Psoas muscle (tissue), 8 donors: ENCODE results near the gene JADE3. TPM values are rescaled to one million over a fixed set of nuclear protein-coding genes. Genes with fewer than 3 reads are reported as not detected.

ENCODE experiments used
- ATAC-seq, 4 donors: fragments of 200-7000 bp; cut with Tn5 transposase; one replicate each; pipeline ENCODE4 v1.9.1; 2020; ENCODE audit warnings: moderate library complexity in 3 of 4, mild to moderate bottlenecking in 2 of 4
- DNase-seq, 2 donors: peaks; one replicate each; pipeline ENCODE4 v3.0.0-alpha.2; 2020
- H3K27ac ChIP-seq: fragments of 200-600 bp; one replicate; pipeline ENCODE4 v1.8.0; 2022
- H3K27me3 ChIP-seq, 3 donors: fragments of 200-600 bp in 1 of 3; one replicate each; pipeline versions ENCODE4 v1.6.1 to v1.8.0; 2013 to 2022; ENCODE audit warnings: low read length in 2 of 3, mild to moderate bottlenecking in 2 of 3, moderate library complexity in 1 of 3; ENCODE audit not compliant: insufficient read depth in 3 of 3
- H3K36me3 ChIP-seq, 2 donors: fragments of 200-600 bp in 1 of 2; one replicate each; pipeline versions ENCODE4 v1.6.1 to v1.8.0; 2013 to 2022; ENCODE audit warnings: low read depth in 1 of 2, mild to moderate bottlenecking in 1 of 2, moderate library complexity in 1 of 2; ENCODE audit not compliant: insufficient read depth in 1 of 2
- H3K4me1 ChIP-seq: fragments of 200-600 bp; one replicate; pipeline ENCODE4 v1.8.0; 2022
- H3K4me3 ChIP-seq: fragments of 200-600 bp; one replicate; pipeline ENCODE4 v1.8.0; 2022; ENCODE audit warnings: mild to moderate bottlenecking
- H3K9me3 ChIP-seq: fragments of 200-600 bp; one replicate; pipeline ENCODE4 v1.8.0; 2022
- WGBS, 3 donors: extraction: QIAGEN DNeasy Blood & Tissue Kit; methylation state at CpG; one replicate each; pipeline versions ENCODE4 v1.1.6 to v1.1.7; 2013; 5-methylcytosine and 5-hydroxymethylcytosine counted together
- intact Hi-C, 2 donors: fragments of 100-400 bp; cut with DNase I; formaldehyde crosslinking; loops; one replicate each; pipeline versions ENCODE4 v1.11.0 to v1.14.2; 2022
- polyA plus RNA-seq, 3 donors: library from polyadenylated mRNA; stranded (reverse); fragments of 200-250 nt; gene quantifications; one replicate each; pipeline ENCODE4 v1.2.3, GENCODE V29; 2013
- total RNA-seq, 4 donors: library from RNA; stranded (reverse); fragmentation: NEBNext Ultra II Directional in 2 of 4; extraction: Animal tissue kit (Norgen Biotek cat#: 25700) in 2 of 4; gene quantifications; one replicate each; pipeline versions ENCODE4 v1.2.1 to v1.2.4, GENCODE V29; 2021 to 2023
- TF ChIP-seq, protein P1 (sequence below): fragments of 200-600 bp; IDR thresholded peaks from one replicate; pipeline ENCODE4 v1.8.0; 2022; ENCODE audit warnings: antibody characterized with exemption
- donor health status: healthy with polysubstance abuse.
- donor health status: DM: no; HTN: no; CAD: no; lungs with moderate emphysema.
- donor health status: Bipolar disorder and iron deficiency.
- donor health status: healthy.
- donor health status: DM: yes; HTN: yes; CAD: no.
- donor health status: DM: no; HTN: no; CAD: no.
- donor health status: DM: no; HTN: no; CAD: no.
- donor health status: DM: yes; HTN: yes; CAD: no.

Gene JADE3
- total and polyA plus RNA-seq, 7 donors: 1.2 to 2.8 (median 1.8) TPM

DNA sequence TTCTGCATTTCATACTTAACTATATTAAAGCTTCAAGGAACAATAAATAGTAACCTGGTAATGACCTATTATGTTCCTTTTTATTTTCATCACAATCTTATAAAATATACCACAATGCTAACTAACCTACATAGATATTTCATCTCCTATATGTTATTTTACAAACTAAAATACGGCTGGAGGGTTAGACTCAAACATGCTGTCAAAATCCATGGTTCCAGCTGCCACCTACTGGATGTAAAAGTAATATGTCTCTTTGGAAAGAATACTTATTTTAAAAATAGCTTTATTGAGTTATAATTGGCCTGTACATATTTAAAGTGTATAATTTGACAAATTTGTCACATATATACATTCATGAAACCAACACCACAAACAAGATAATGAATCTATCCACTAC lies 181.0 kb downstream of the JADE3 start:
- intact Hi-C loops: loop anchor here in 1 of 2 donors (5.0 kb wide), 2 partner anchors 181 to 336 kb away; partner anchors contain the start of genes JADE3 and SLC9A7
- Histone ChIP-seq H3K4me1 (no peaks in the 10 kb centered on the region), H3K27me3 (peaks cover 0 to 2% (median 0%) of the 10 kb centered on the region in 3 donors), H3K27ac (no peak overlapping the region), H3K4me3 (no peak overlapping the region), H3K9me3 (no peaks in the 10 kb centered on the region), H3K36me3 (peaks cover 0 to 3% of the 10 kb centered on the region in 2 donors)
- DNase-seq (no peak), ATAC-seq (peak in 1 of 4 donors; percentile 58)
- 0 to 13% (median 7%) methylated on average over 1 of the region's 1 CpG for WGBS, 3 donors
- TF ChIP-seq, protein P1, sequence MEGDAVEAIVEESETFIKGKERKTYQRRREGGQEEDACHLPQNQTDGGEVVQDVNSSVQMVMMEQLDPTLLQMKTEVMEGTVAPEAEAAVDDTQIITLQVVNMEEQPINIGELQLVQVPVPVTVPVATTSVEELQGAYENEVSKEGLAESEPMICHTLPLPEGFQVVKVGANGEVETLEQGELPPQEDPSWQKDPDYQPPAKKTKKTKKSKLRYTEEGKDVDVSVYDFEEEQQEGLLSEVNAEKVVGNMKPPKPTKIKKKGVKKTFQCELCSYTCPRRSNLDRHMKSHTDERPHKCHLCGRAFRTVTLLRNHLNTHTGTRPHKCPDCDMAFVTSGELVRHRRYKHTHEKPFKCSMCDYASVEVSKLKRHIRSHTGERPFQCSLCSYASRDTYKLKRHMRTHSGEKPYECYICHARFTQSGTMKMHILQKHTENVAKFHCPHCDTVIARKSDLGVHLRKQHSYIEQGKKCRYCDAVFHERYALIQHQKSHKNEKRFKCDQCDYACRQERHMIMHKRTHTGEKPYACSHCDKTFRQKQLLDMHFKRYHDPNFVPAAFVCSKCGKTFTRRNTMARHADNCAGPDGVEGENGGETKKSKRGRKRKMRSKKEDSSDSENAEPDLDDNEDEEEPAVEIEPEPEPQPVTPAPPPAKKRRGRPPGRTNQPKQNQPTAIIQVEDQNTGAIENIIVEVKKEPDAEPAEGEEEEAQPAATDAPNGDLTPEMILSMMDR: peak; percentile 43

DNA sequence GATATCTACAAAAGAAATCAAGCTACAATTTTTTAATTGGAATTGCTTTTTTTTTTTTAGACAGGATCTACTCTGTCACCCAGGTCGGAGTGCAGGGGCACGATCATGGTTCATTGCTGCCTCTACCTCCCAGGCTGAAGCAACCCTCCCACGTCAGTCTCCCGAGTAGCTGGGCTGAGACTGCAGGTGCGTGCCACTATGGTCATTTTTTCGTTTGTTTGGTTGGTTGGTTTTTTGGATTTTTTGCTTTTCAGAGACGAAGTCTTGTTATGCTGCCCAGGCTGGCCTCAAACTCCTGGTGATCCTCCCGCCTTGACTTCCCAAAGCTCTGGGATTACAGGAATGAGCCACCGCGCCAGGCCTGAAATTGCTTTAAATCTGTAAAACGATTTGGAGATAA lies 181.6 kb downstream of the JADE3 start:
- TF ChIP-seq, protein P1: no peak
- no peak for ATAC-seq
- intact Hi-C loops: loop anchor here in 1 of 2 donors (5.0 kb wide), 2 partner anchors 182 to 337 kb away; partner anchors contain the start of genes JADE3 and SLC9A7
- Histone ChIP-seq H3K27me3 (peaks cover 0 to 2% (median 0%) of the 10 kb centered on the region in 3 donors), H3K4me1 (no peaks in the 10 kb centered on the region), H3K36me3 (peaks cover 0 to 2% of the 10 kb centered on the region in 2 donors), H3K27ac (no peak overlapping the region), H3K9me3 (no peaks in the 10 kb centered on the region), H3K4me3 (no peak overlapping the region)
- WGBS, 3 donors: 74 to 96% (median 83%) methylated on average over 11 of the region's 11 CpGs
- DNase-seq: no peak

DNA sequence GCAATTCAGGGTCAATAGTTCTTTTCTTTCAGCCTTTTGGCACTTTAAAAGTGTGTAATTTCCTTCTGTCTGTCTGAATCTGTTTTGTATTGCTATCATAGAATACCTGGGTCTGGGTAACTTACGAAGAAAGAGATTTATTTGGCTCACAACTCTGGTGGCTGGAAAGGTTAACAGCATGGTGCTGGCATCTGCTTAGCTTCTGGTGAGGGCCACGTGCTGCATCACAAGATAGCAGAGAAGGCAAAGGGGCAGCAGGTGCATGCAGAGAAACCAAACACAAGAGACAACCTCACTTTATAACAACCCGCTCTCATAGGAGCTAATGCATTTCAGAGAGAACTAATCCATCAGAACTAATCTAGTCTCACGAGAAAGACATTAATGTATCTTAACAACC lies 184.8 kb downstream of the JADE3 start:
- WGBS, 3 donors: 53 to 75% (median 63%) methylated on average over 4 of the region's 4 CpGs
- Histone ChIP-seq H3K27me3 (peaks cover 0 to 8% (median 0%) of the 10 kb centered on the region in 3 donors), H3K4me1 (no peaks in the 10 kb centered on the region), H3K9me3 (no peaks in the 10 kb centered on the region), H3K27ac (no peak overlapping the region), H3K4me3 (no peak overlapping the region), H3K36me3 (no peaks in the 10 kb centered on the region)
- DNase-seq: no peak
- intact Hi-C loops: no loop called here
- no peak for ATAC-seq
- TF ChIP-seq, protein P1: no peak

DNA sequence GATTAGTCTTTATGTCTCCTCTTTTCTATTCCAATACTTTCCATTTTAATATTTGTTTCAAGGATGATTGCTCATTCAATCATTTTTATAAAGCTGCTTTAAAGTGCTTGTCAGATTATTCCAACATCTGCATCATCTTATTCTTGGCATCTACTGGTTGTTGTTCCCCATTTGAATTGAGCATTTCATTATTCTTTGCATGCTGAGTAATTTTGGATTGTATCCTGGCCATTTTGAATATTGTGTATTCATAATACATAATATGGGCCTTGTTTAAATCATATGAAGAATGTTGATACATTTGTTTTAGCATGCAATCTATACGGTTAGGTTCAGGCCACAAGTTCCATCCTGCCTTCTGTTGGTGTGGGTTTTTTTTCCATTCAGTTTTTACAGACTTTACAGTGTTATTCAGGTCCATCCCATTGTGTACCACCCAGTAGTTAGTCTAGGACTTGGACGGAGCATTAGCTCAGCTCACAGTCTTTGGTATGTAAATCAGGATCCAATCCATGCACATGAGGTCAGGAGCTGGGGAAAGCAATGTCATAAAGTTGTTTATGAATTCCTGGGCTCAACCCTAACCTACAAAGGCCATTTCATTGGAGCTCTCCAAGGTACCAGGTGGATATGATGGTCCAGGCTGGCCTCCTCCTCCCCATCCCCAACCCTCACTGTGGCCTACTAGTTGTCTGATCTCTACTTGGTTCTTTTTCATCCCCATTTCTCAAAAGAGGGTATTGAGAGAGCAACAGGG lies 186.3 kb downstream of the JADE3 start:
- H3K9me3 ChIP-seq: no peaks in the 10 kb centered on the region
- intact Hi-C loops: no loop called here
- 79 to 86% (median 82%) methylated on average over 2 of the region's 2 CpGs for WGBS, 3 donors
- H3K27ac ChIP-seq: no peak overlapping the region
- ATAC-seq (no peak), DNase-seq (no peak)
- no peaks in the 10 kb centered on the region for H3K4me1 ChIP-seq
- H3K4me3 ChIP-seq: no peak overlapping the region
- no peaks in the 10 kb centered on the region for H3K36me3 ChIP-seq
- peaks cover 0 to 8% (median 0%) of the 10 kb centered on the region in 3 donors for H3K27me3 ChIP-seq
- TF ChIP-seq, protein P1: no peak
